ENCODE results near the gene ZBTB4.
A peak's percentile ranks its signal among the peaks of the same experiment; 100 is the strongest.

Gene ZBTB4

GRCh38 chr17:7436556-7437368 is 42.7 kb downstream of the ZBTB4 start:
- Histone ChIP-seq H2BK12ac (ENCODE audit: low read length) (no peak overlapping the region), H3K9me3 (replicated peaks in 1 of 2; ENCODE audit: control insufficient read depth in 2 of 2, insufficient read depth in 1 of 2, low read depth in 1 of 2, low read length in 2 of 2) (peaks cover 0 to 4% of the 10 kb centered on the region in 2 donors), H3K14ac (ENCODE audit: low read length) (no peak overlapping the region), H3K79me1 (ENCODE audit: low read depth, low read length) (no peaks in the 10 kb centered on the region), H4K91ac (ENCODE audit: low read depth, low read length, poor library complexity) (no peak overlapping the region), H2AK5ac (ENCODE audit: low read depth, low read length) (peak overlapping the region; percentile 70), H3K27ac (replicated peaks; ENCODE audit: low read length) (no peak overlapping the region), H2BK5ac (ENCODE audit: low read length) (no peak overlapping the region), H3K4me2 (ENCODE audit: insufficient read depth, low read length, poor library complexity, severe bottlenecking) (peak overlapping the region; percentile 93), H2AFZ (ENCODE audit: low read length) (peak overlapping the region; percentile 96), H4K8ac (ENCODE audit: low read depth, low read length) (no peak overlapping the region), H3K9ac (ENCODE audit: low read depth, low read length, poor library complexity) (peak overlapping the region; percentile 80), H3K4me1 (ENCODE audit: control insufficient read depth in 2 of 2, insufficient read depth in 1 of 2, low read depth in 1 of 2, low read length in 2 of 2) (peaks cover 25 to 29% of the 10 kb centered on the region in 2 donors), H3K4me3 (ENCODE audit: low read length in 2 of 2) (peak overlapping the region; percentile 45 to 72), H3K4ac (ENCODE audit: low read length) (no peak overlapping the region), H3K27me3 (ENCODE audit: control insufficient read depth in 3 of 3, insufficient read depth in 3 of 3, low read depth in 1 of 3, low read length in 3 of 3) (peaks cover 29 to 45% (median 38%) of the 10 kb centered on the region in 3 experiments), H3K36me3 (replicated peaks in 1 of 2; ENCODE audit: control insufficient read depth in 2 of 2, insufficient read depth in 2 of 2, low read length in 2 of 2) (no peaks in the 10 kb centered on the region), H2BK15ac (ENCODE audit: low read length) (peak overlapping the region; percentile 95), H3K18ac (ENCODE audit: low read length) (peak overlapping the region; percentile 94), H2BK120ac (ENCODE audit: low read depth, low read length) (no peak overlapping the region), H3K23ac (ENCODE audit: low read depth, low read length, poor library complexity) (peak overlapping the region; percentile 27)
- DNase-seq (ENCODE audit: low spot score): peak; percentile 83
- WGBS, 2 donors (ENCODE audit: extremely low coverage in 2 of 2, insufficient read length in 2 of 2, insufficient replicate concordance in 1 of 2): no CpG with 5 or more reads among the region's 92 CpGs

GRCh38 chr17:7435676-7436555 is 43.5 kb downstream of the ZBTB4 start:
- Histone ChIP-seq H3K14ac (ENCODE audit: low read length) (peak overlapping the region; percentile 3), H3K27ac (replicated peaks; ENCODE audit: low read length) (no peak overlapping the region), H2BK120ac (ENCODE audit: low read depth, low read length) (no peak overlapping the region), H3K36me3 (replicated peaks in 1 of 2; ENCODE audit: control insufficient read depth in 2 of 2, insufficient read depth in 2 of 2, low read length in 2 of 2) (no peaks in the 10 kb centered on the region), H3K4ac (ENCODE audit: low read length) (no peak overlapping the region), H2AFZ (ENCODE audit: low read length) (peak overlapping the region; percentile 96), H3K4me2 (ENCODE audit: insufficient read depth, low read length, poor library complexity, severe bottlenecking) (peak overlapping the region; percentile 95), H4K91ac (ENCODE audit: low read depth, low read length, poor library complexity) (no peak overlapping the region), H3K27me3 (ENCODE audit: control insufficient read depth in 3 of 3, insufficient read depth in 3 of 3, low read depth in 1 of 3, low read length in 3 of 3) (peaks cover 29 to 45% (median 38%) of the 10 kb centered on the region in 3 experiments), H3K4me1 (ENCODE audit: control insufficient read depth in 2 of 2, insufficient read depth in 1 of 2, low read depth in 1 of 2, low read length in 2 of 2) (peaks cover 23 to 24% of the 10 kb centered on the region in 2 donors), H2BK5ac (ENCODE audit: low read length) (no peak overlapping the region), H3K9ac (ENCODE audit: low read depth, low read length, poor library complexity) (no peak overlapping the region), H3K79me1 (ENCODE audit: low read depth, low read length) (no peaks in the 10 kb centered on the region), H2BK15ac (ENCODE audit: low read length) (peak overlapping the region; percentile 5), H2BK12ac (ENCODE audit: low read length) (no peak overlapping the region), H2AK5ac (ENCODE audit: low read depth, low read length) (peak overlapping the region; percentile 14), H4K8ac (ENCODE audit: low read depth, low read length) (no peak overlapping the region), H3K4me3 (ENCODE audit: low read length in 2 of 2) (peak overlapping the region; percentile 45 to 59), H3K18ac (ENCODE audit: low read length) (peak overlapping the region; percentile 38), H3K9me3 (replicated peaks in 1 of 2; ENCODE audit: control insufficient read depth in 2 of 2, insufficient read depth in 1 of 2, low read depth in 1 of 2, low read length in 2 of 2) (peaks cover 0 to 4% of the 10 kb centered on the region in 2 donors), H3K23ac (ENCODE audit: low read depth, low read length, poor library complexity) (no peak overlapping the region)
- DNase-seq (ENCODE audit: low spot score): peak; percentile 31
- no CpG with 5 or more reads among the region's 49 CpGs for WGBS, 2 donors (ENCODE audit: extremely low coverage in 2 of 2, insufficient read length in 2 of 2, insufficient replicate concordance in 1 of 2)

- Histone ChIP-seq H3K9ac (ENCODE audit: low read depth, low read length, poor library complexity) (no peak overlapping the region), H3K27me3 (ENCODE audit: control insufficient read depth in 3 of 3, insufficient read depth in 3 of 3, low read depth in 1 of 3, low read length in 3 of 3) (peaks cover 9 to 19% (median 16%) of the 10 kb centered on the region in 3 experiments), H2BK12ac (ENCODE audit: low read length) (no peak overlapping the region), H3K14ac (ENCODE audit: low read length) (no peak overlapping the region), H3K4ac (ENCODE audit: low read length) (no peak overlapping the region), H2BK5ac (ENCODE audit: low read length) (no peak overlapping the region), H3K27ac (replicated peaks; ENCODE audit: low read length) (no peak overlapping the region), H3K4me2 (ENCODE audit: insufficient read depth, low read length, poor library complexity, severe bottlenecking) (no peak overlapping the region), H2AK5ac (ENCODE audit: low read depth, low read length) (no peak overlapping the region), H2BK120ac (ENCODE audit: low read depth, low read length) (no peak overlapping the region), H4K91ac (ENCODE audit: low read depth, low read length, poor library complexity) (no peak overlapping the region), H3K9me3 (replicated peaks in 1 of 2; ENCODE audit: control insufficient read depth in 2 of 2, insufficient read depth in 1 of 2, low read depth in 1 of 2, low read length in 2 of 2) (peaks cover 0 to 4% of the 10 kb centered on the region in 2 donors), H3K4me3 (ENCODE audit: low read length in 2 of 2) (peak overlapping the region in 1 of 2 donors; percentile 3), H3K18ac (ENCODE audit: low read length) (no peak overlapping the region), H3K79me1 (ENCODE audit: low read depth, low read length) (no peaks in the 10 kb centered on the region), H2BK15ac (ENCODE audit: low read length) (peak overlapping the region; percentile 62), H4K8ac (ENCODE audit: low read depth, low read length) (no peak overlapping the region), H3K36me3 (replicated peaks in 1 of 2; ENCODE audit: control insufficient read depth in 2 of 2, insufficient read depth in 2 of 2, low read length in 2 of 2) (no peaks in the 10 kb centered on the region), H2AFZ (ENCODE audit: low read length) (no peak overlapping the region), H3K4me1 (ENCODE audit: control insufficient read depth in 2 of 2, insufficient read depth in 1 of 2, low read depth in 1 of 2, low read length in 2 of 2) (peaks cover 5 to 11% of the 10 kb centered on the region in 2 donors), H3K23ac (ENCODE audit: low read depth, low read length, poor library complexity) (no peak overlapping the region)
- no peak for DNase-seq (ENCODE audit: low spot score)
- no CpG with 5 or more reads among the region's 11 CpGs for WGBS, 2 donors (ENCODE audit: extremely low coverage in 2 of 2, insufficient read length in 2 of 2, insufficient replicate concordance in 1 of 2)
Measured at GRCh38 chr17:7432296-7432695, 47.1 kb downstream of the ZBTB4 start.
